H1 (cell line): Measurements from ENCODE around the gene CTCF. TPM values are rescaled to one million over a fixed set of nuclear protein-coding genes. Genes with fewer than 3 reads are reported as not detected.

Experiments used
- BCL11A ChIP-seq, 2 experiments: IDR thresholded peaks; one replicate each; pipeline ENCODE4 v1.6.1; 2011; ENCODE audit warnings: low read depth in 2 of 2, low read length in 2 of 2, mild to moderate bottlenecking in 2 of 2
- CBX8 ChIP-seq: fragments of 300-800, 300-1000 bp; sonication (generic); IDR thresholded peaks from 2 replicates; pipeline ENCODE4 v1.7.1; 2016; ENCODE audit warnings: low read depth, low read length, borderline replicate concordance
- CHD2 ChIP-seq: IDR thresholded peaks from 2 replicates; pipeline ENCODE4 v1.6.1; 2012; ENCODE audit warnings: low read length, improper control_type of control experiment
- CHD7 ChIP-seq: fragments of 300-600 bp; sonication (generic); IDR thresholded peaks from 2 replicates; pipeline ENCODE4 v1.7.1; 2012; ENCODE audit warnings: low read length, moderate library complexity, mild to moderate bottlenecking, inconsistent platforms; ENCODE audit not compliant: insufficient replicate concordance
- GTF2F1 ChIP-seq: IDR thresholded peaks from 2 replicates; pipeline ENCODE4 v1.6.1; 2012; ENCODE audit warnings: low read depth, low read length, improper control_type of control experiment, borderline replicate concordance
- POU5F1 ChIP-seq: IDR thresholded peaks from 2 replicates; pipeline ENCODE4 v1.6.1; 2011; ENCODE audit warnings: low read depth, mild to moderate bottlenecking, low read length, moderate library complexity
- RBBP5 ChIP-seq: IDR thresholded peaks from 2 replicates; pipeline ENCODE4 v1.7.1; 2012; ENCODE audit warnings: low read depth, mild to moderate bottlenecking, inconsistent platforms, low read length, moderate library complexity, borderline replicate concordance
- TCF12 ChIP-seq: IDR thresholded peaks from 2 replicates; pipeline ENCODE4 v1.6.1; 2011; ENCODE audit warnings: low read depth, mild to moderate bottlenecking, low read length
- polyA plus RNA-seq, 7 experiments: library from polyadenylated mRNA; depleted of rRNA in 3 of 7; stranded (reverse) in 5 of 7; unstranded in 2 of 7; fragments of >200 nt in 5 of 7; fragments of 200-250 nt in 2 of 7; gene quantifications; 1 replicate in 5 of 7; 2 replicates in 1 of 7; 4 replicates in 1 of 7; pipeline versions ENCODE4 v1.2.1 to v1.2.3, GENCODE V29; 2011 to 2013; ENCODE audit warnings: missing spikeins in 2 of 7, mixed read lengths in 2 of 7
- total RNA-seq: library from RNA; stranded (reverse); fragmentation: NEBNext Ultra II Directional; extraction: Animal tissue kit (Norgen Biotek cat#: 25700); gene quantifications from 2 replicates; pipeline ENCODE4 v1.2.1, GENCODE V29; 2021

The CTCF gene
- total and polyA plus RNA-seq, 2 of the 8 experiments (the other 6 are each of a cell fraction or from before 2014, with no cell fraction given): 32.4 to 66.0 TPM

- TF ChIP-seq CHD7 (no peak), BCL11A (IDR thresholded peaks at IDR 0.05; ENCODE audit: low read depth in 2 of 2, low read length in 2 of 2) (no peak), CHD2 (no peak), RBBP5 (no peak), CBX8 (no peak), POU5F1 (no peak), GTF2F1 (no peak), TCF12 (no peak)
- TF ChIP-seq, all 59 proteins: peak for 0
Measured at GRCh38 chr16:67526149-67526791, 36.1 kb upstream of the CTCF start (continued).
